ENCODE measurements around the gene FAM78B.

DNA sequence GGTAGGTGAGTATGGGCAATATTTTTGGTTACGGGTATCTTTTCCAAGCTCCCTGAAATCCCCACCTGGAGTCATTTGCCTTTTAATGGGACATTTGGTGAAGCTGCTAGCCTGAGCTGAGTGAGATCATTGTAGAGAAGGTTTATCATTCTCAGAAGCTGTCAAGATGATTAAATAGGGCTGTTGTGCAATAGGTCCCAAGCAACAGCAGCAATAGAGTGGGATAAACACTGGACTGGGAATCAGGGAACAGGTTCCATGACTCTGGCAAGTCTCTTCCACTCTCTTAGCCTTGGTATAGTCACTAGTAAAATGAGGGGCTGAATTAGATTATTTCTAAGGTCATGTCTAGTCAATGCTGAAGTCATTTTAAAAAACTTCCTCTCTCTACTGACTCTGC lies 30.3 kb upstream of the FAM78B start:
- TF ChIP-seq POLR2A (IDR thresholded peaks at IDR 0.05; ENCODE audit: low read length) (no peak), GATA1 (IDR thresholded peaks at IDR 0.05; ENCODE audit: low read depth, low read length) (no peak)
